ENCODE results near the gene SACM1L.
A peak's percentile ranks its signal among the peaks of the same experiment; 100 is the strongest.
"Not testable (repeated sequence)": the region's sequence is repeated elsewhere in the genome, so short reads cannot be mapped to it uniquely, and the experiment has no call there.

Gene SACM1L

DNA sequence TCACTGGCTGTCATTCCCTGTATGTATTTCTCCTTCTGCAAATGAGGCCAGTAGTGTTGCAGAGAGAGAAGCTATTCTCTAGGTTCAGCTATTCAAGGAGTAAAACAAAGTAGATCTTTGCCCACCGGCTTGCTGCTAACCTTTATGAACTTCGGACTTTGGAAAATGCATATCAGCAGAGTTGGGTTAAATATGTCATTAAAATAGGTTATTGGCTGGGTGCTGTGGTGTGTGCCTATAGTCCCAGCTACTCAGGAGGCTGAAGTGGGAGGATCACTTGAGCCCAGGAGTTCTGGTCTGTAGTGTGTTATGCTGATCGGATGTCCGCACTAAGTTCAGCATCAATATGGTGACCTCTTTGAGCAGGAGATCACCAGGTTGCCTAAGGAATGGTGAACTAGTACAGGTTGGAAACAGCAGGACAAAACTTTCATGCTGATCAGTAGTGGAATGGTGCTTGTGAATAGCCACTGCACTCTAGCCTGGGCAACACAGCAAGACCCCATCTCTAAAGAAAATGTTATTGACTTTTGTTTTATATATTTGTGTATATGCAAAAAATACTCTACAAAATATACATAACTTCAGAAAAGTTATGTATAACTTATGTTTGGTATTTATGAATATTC lies 53.4 kb downstream of the SACM1L start:
- DNase-seq (ENCODE audit: low spot score), result no peak

DNA sequence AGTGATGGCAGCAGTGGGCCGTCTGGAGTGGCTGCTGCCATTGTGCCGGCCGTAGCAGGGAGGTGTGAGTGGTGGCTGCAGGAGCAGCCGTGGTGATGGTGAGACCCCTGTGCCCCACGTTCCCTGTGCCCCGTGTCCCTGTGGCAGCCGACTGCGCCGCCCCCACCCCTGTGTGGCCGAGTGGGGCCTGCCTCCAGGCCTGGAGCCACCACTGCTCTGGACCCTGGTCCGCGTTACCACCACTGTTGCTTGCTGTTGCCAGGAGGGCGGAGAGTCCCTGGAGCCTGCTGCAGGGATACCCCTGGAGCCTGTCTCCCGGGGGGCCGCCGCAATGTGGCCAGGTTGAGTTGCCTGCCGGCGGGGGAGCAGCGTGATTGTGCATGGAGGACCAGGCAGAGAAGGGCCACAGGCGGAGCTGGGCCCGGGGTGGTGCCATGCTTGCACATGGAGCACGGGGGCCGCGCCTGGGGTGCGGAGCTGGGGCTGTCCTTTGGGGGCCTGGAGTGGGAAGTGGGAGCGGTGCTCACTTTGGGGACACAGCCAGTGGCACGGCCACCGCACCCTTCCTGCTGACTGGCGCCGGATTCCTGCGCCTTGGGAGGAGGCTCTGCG lies 57.1 kb downstream of the SACM1L start:
- DNase-seq (ENCODE audit: low spot score), result no peak

DNA sequence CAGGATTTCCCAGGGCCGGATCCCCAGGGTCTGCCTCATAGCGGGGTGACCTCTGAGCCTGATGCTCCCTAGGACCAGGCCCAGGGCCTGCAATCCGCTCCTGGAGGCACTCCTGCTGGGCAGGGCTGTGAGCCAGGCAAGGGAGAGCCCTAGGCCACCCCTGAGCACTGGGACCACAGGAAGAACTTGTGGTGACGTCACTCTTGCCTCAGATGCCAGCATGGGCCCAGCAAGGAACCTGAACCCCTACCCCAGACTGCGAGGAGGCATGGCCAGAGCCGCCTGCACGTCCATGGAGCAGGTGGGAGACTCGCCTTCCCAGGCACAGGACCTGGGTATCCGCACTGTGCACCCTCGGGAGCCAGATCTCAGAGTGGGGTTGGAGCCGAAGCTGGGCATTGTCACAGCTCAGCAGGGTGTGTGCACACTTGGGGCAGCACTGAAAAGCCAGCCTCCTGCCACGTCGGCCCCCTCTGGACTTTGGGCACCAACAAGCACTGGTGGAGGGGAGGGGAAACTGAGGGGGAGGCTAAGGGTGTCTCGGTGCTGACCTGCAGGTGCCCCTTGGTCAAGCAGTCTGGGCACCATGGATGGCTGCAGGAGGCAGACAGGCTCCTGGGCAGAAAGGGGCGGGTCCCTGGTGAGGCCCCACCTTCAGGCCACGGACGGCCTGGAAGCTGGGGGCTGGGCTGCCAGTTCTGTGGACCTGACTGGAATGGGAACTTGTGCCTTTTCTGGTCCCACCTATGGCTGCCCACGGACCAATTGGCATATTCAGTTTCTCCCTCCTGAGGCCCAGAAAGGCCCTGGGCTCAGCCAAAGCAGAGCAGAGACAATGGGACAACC lies 57.8 kb downstream of the SACM1L start:
- no peak for DNase-seq (ENCODE audit: low spot score)

- no peak for DNase-seq (ENCODE audit: low spot score)
Measured at GRCh38 chr3:45748068-45748467, 58.9 kb downstream of the SACM1L start.

DNA sequence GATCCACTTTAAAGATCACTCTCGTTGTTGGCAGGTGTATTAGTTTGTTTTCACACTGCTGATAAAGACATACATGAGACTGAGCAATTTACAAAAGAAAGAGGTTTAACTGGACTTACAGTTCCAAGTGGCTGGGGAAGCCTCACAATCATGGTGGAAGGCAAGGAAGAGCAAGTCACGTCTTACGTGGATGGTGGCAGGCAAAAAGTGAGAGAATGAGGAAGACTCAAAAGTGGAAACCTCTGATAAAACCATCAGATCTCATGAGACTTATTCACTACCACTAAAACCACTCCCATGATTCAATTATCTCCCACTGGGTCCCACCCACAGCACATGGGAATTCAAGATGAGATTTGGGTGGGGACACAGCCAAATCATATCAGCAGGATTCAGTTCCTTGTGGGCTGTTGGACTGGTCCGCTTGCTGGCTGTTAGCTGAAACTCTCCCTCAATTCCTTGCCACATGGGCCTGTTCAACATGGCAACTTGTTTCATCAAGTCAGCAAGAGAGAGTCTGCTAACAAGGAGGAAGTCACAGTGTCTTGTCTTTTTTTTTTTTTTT lies 59.9 kb downstream of the SACM1L start:
- DNase-seq (ENCODE audit: low spot score), result not testable (repeated sequence)

- no peak for DNase-seq (ENCODE audit: low spot score)
Measured at GRCh38 chr3:45749880-45750279, 60.7 kb downstream of the SACM1L start.

- no peak for DNase-seq (ENCODE audit: low spot score)
Measured at GRCh38 chr3:45751537-45752242, 62.5 kb downstream of the SACM1L start.

DNA sequence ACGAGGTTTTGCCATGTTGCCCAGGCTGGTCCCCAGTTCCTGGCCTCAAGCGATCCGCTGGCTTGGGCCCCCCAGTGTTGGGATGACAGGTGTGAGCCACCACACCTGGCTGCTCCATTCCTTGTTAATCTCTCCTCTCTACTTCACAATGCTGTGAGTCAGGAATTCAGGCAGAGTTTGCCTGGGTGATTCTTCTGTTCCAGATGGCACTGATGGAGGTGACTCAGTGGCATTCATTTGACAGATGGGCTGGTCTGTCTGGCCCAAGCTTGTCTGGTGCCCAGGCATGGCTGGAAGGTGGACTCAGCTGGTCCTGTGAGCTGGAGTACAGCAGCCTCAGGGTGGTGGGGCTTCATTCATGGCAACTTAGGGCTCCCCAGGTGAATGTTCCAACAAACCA lies 63.9 kb downstream of the SACM1L start:
- DNase-seq (ENCODE audit: low spot score), result no peak

- DNase-seq (ENCODE audit: low spot score), result no peak
Measured at GRCh38 chr3:45754461-45754860, 65.3 kb downstream of the SACM1L start.

DNA sequence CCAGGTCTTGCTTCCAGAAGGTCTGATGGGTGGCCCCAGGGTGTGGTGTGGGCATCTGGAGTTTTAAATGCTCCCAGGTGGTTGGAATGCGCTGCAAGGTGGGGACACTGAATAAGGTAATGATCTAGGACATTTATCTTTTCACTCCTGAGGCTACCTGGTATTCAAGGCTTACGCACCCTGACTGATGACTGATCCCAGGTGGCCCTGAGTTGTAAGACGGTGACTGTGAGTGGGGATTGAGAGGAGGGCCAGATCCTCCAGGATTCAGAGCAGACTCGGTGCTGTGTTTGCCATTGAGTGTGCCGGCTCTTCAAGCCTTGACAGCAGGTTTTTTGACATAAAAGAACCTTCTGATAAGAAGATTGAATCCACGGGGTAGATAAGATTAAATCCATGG lies 66.9 kb downstream of the SACM1L start:
- no peak for DNase-seq (ENCODE audit: low spot score)

- not testable (repeated sequence) for DNase-seq (ENCODE audit: low spot score)
Measured at GRCh38 chr3:45757141-45757540, 67.9 kb downstream of the SACM1L start.

GRCh38 chr3:45758871-45759270 lies 69.7 kb downstream of the SACM1L start:
- DNase-seq (ENCODE audit: low spot score), result no peak

GRCh38 chr3:45759851-45760250 lies 70.7 kb downstream of the SACM1L start:
- no peak for DNase-seq (ENCODE audit: low spot score)

DNA sequence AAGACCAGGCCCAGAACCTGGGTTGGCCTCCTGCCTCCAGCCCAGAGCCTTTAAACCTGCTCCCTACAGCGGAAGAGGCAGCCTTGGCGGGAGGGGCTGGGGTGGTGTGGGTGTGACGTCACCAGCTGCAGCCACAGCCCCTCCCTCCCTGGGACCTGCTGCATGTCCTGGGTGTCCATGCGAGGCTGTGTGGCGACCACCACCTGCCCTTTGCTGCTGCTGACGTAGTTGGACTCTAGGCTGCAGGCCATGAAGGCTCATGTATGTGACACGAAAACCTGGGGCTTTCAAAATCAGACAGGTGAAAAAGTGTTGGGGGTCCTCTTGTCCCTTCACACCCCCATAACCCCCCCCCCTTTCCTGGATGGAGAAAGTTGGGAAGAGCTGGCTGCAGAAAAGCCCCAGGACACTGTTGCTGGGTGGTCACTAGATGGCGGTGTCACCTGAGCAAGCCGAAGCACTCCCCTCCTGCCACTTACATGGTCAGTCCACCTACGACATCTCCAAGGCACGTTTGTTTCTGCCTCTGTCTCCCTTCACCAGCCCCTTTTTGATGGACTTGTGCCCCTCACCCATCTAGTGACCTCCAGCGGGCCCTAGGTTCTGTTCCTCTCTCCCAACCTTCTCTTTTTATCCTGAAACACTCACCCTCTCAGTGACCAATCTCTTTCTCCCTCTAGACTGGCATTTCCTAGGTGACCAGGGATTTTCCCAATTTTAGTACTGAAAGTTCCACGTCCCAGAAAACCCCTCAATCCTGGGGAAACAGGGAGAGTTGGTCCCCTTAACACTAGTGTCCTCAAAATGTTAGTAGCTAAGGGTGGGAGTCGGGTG lies 71.9 kb downstream of the SACM1L start:
- DNase-seq (ENCODE audit: low spot score), result peak; percentile 90

- no peak for DNase-seq (ENCODE audit: low spot score)
Measured at GRCh38 chr3:45761831-45762230, 72.6 kb downstream of the SACM1L start.

- DNase-seq (ENCODE audit: low spot score), result no peak
Measured at GRCh38 chr3:45762647-45763302, 73.6 kb downstream of the SACM1L start.

DNA sequence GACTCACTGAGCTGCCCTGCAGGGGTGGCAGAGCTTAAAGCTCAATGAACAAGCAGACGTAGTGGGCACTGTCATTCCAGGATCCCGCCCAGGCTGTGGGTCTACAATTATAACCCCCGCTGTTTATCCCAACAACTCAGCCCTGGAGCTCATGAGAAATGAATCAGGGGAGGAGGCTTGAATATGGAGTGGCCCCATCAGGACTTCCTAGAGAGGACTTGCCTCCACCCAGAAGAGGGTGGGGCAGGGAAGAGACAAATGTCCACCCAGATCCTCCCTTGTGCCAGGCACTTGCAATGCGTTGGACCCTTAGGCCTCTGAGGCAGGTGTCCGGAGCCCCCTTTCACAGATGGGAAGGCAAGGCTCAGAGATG lies 74.1 kb downstream of the SACM1L start:
- no peak for DNase-seq (ENCODE audit: low spot score)

- DNase-seq (ENCODE audit: low spot score), result no peak
Measured at GRCh38 chr3:45765266-45765851, 76.2 kb downstream of the SACM1L start.

- no peak for DNase-seq (ENCODE audit: low spot score)
Measured at GRCh38 chr3:45765958-45766357, 76.8 kb downstream of the SACM1L start.

DNA sequence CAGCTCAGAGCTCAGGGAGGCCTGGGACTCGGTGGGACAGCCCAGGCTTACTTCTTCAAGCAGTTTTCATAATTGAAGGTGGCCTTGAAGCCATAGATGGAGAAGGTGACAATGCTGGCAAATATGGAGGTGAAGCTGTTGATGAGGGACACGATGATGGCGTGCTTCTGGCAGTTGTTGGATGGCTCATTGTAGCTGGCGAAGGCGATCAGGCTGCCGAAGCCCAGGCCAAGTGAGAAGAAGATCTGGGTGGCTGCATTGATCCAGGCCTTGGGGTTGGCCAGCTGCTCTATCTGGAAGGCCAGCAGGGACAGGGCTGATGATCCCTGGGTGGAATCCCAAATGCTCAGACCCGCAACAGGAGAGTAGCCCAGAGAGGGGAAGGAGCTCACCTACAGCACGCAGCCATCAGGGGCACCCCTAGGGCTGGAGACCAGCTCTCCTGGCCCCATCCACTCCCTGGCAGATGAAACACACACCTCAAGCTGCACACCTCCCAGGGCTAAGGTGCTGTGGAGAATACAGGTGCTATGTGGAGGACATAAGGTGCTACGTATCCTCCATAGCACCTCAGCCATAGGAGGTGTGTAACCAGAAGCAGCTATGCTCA lies 82.1 kb downstream of the SACM1L start:
- DNase-seq (ENCODE audit: low spot score), result no peak
